Activated naive CD8-positive, alpha-beta T cell treated with anti-CD3 and anti-CD28 coated beads for 36 hours (primary cell): ENCODE results near the gene VTCN1. TPM values are rescaled to one million over a fixed set of nuclear protein-coding genes. Genes with fewer than 3 reads are reported as not detected.

Experiments
- DNase-seq: peaks from one replicate; pipeline ENCODE4 v3.0.0; 2021
- H3K27ac Mint-ChIP-seq: one replicate; pipeline ENCODE4 v1.8.0; 2022; ENCODE audit warnings: mild to moderate bottlenecking, moderate library complexity, mixed read lengths
- H3K27me3 Mint-ChIP-seq: one replicate; pipeline ENCODE4 v1.8.0; 2022; ENCODE audit warnings: mild to moderate bottlenecking, mixed read lengths
- H3K36me3 Mint-ChIP-seq: one replicate; pipeline ENCODE4 v1.8.0; 2021; ENCODE audit warnings: mild to moderate bottlenecking, mixed read lengths
- H3K4me1 Mint-ChIP-seq: one replicate; pipeline ENCODE4 v1.8.0; 2021; ENCODE audit warnings: mixed read lengths
- H3K4me3 Mint-ChIP-seq: one replicate; pipeline ENCODE4 v1.8.0; 2022; ENCODE audit warnings: mild to moderate bottlenecking, moderate library complexity, mixed read lengths
- H3K9me3 Mint-ChIP-seq: one replicate; pipeline ENCODE4 v1.8.0; 2022; ENCODE audit warnings: mixed read lengths
- total RNA-seq, 2 experiments: library from RNA; stranded (reverse); gene quantifications; one replicate each; pipeline ENCODE4 v1.2.3, GENCODE V29; 2021

Gene VTCN1
- total RNA-seq, 2 experiments from 2014 or later: not detected

- no peak for DNase-seq
- Mint-ChIP-seq H3K27me3 (peaks cover 6% of the 10 kb centered on the region), H3K4me3 (no peak overlapping the region), H3K27ac (no peak overlapping the region), H3K9me3 (no peaks in the 10 kb centered on the region), H3K36me3 (no peaks in the 10 kb centered on the region), H3K4me1 (no peaks in the 10 kb centered on the region)
Observed at GRCh38 chr1:117183112-117183511, 27.6 kb downstream of the VTCN1 start.

GRCh38 chr1:117182319-117182718 lies 28.4 kb downstream of the VTCN1 start:
- no peak overlapping the region for H3K4me3 Mint-ChIP-seq
- H3K27ac Mint-ChIP-seq: no peak overlapping the region
- H3K4me1 Mint-ChIP-seq: no peaks in the 10 kb centered on the region
- no peak for DNase-seq
- no peaks in the 10 kb centered on the region for H3K9me3 Mint-ChIP-seq
- peaks cover 3% of the 10 kb centered on the region for H3K27me3 Mint-ChIP-seq
- H3K36me3 Mint-ChIP-seq: no peaks in the 10 kb centered on the region

GRCh38 chr1:117181630-117182041 lies 29.1 kb downstream of the VTCN1 start:
- no peaks in the 10 kb centered on the region for H3K36me3 Mint-ChIP-seq
- H3K4me3 Mint-ChIP-seq: no peak overlapping the region
- no peak for DNase-seq
- peaks cover 3% of the 10 kb centered on the region for H3K27me3 Mint-ChIP-seq
- no peaks in the 10 kb centered on the region for H3K9me3 Mint-ChIP-seq
- H3K27ac Mint-ChIP-seq: no peak overlapping the region
- no peaks in the 10 kb centered on the region for H3K4me1 Mint-ChIP-seq

GRCh38 chr1:117180147-117180967 lies 30.4 kb downstream of the VTCN1 start:
- no peaks in the 10 kb centered on the region for H3K36me3 Mint-ChIP-seq
- H3K27me3 Mint-ChIP-seq: no peaks in the 10 kb centered on the region
- no peaks in the 10 kb centered on the region for H3K4me1 Mint-ChIP-seq
- H3K27ac Mint-ChIP-seq: no peak overlapping the region
- H3K9me3 Mint-ChIP-seq: no peaks in the 10 kb centered on the region
- no peak for DNase-seq
- H3K4me3 Mint-ChIP-seq: no peak overlapping the region

GRCh38 chr1:117179471-117179870 lies 31.3 kb downstream of the VTCN1 start:
- H3K4me3 Mint-ChIP-seq: no peak overlapping the region
- DNase-seq: no peak
- no peaks in the 10 kb centered on the region for H3K9me3 Mint-ChIP-seq
- H3K27ac Mint-ChIP-seq: no peak overlapping the region
- H3K36me3 Mint-ChIP-seq: no peaks in the 10 kb centered on the region
- no peaks in the 10 kb centered on the region for H3K27me3 Mint-ChIP-seq
- H3K4me1 Mint-ChIP-seq: no peaks in the 10 kb centered on the region

- Mint-ChIP-seq H3K4me1 (no peaks in the 10 kb centered on the region), H3K4me3 (no peak overlapping the region), H3K9me3 (no peaks in the 10 kb centered on the region), H3K36me3 (no peaks in the 10 kb centered on the region), H3K27ac (no peak overlapping the region), H3K27me3 (no peaks in the 10 kb centered on the region)
- DNase-seq: no peak
Observed at GRCh38 chr1:117178756-117179155, 32.0 kb downstream of the VTCN1 start.

GRCh38 chr1:117177376-117177775 lies 33.4 kb downstream of the VTCN1 start:
- Mint-ChIP-seq H3K27ac (no peak overlapping the region), H3K9me3 (no peaks in the 10 kb centered on the region), H3K27me3 (no peaks in the 10 kb centered on the region), H3K4me3 (no peak overlapping the region), H3K36me3 (no peaks in the 10 kb centered on the region), H3K4me1 (no peaks in the 10 kb centered on the region)
- no peak for DNase-seq

- no peak overlapping the region for H3K27ac Mint-ChIP-seq
- H3K9me3 Mint-ChIP-seq: no peaks in the 10 kb centered on the region
- DNase-seq: no peak
- no peaks in the 10 kb centered on the region for H3K27me3 Mint-ChIP-seq
- no peaks in the 10 kb centered on the region for H3K4me1 Mint-ChIP-seq
- H3K36me3 Mint-ChIP-seq: no peaks in the 10 kb centered on the region
- H3K4me3 Mint-ChIP-seq: no peak overlapping the region
Observed at GRCh38 chr1:117176579-117176978, 34.1 kb downstream of the VTCN1 start.

- Mint-ChIP-seq H3K9me3 (no peaks in the 10 kb centered on the region), H3K4me3 (no peak overlapping the region), H3K27me3 (no peaks in the 10 kb centered on the region), H3K27ac (no peak overlapping the region), H3K4me1 (no peaks in the 10 kb centered on the region), H3K36me3 (no peaks in the 10 kb centered on the region)
- DNase-seq: no peak
Observed at GRCh38 chr1:117174851-117175250, 35.9 kb downstream of the VTCN1 start.

- Mint-ChIP-seq H3K27me3 (no peaks in the 10 kb centered on the region), H3K27ac (no peak overlapping the region), H3K9me3 (no peaks in the 10 kb centered on the region), H3K4me3 (no peak overlapping the region), H3K4me1 (no peaks in the 10 kb centered on the region), H3K36me3 (no peaks in the 10 kb centered on the region)
- no peak for DNase-seq
Observed at GRCh38 chr1:117173691-117174090, 37.0 kb downstream of the VTCN1 start.

- DNase-seq: no peak
- no peaks in the 10 kb centered on the region for H3K36me3 Mint-ChIP-seq
Observed at GRCh38 chr1:117173006-117173405, 37.7 kb downstream of the VTCN1 start.

GRCh38 chr1:117171900-117172511 lies 38.7 kb downstream of the VTCN1 start:
- Mint-ChIP-seq H3K27ac (no peak overlapping the region), H3K4me1 (peaks cover 6% of the 10 kb centered on the region), H3K4me3 (no peak overlapping the region), H3K27me3 (peaks cover 4% of the 10 kb centered on the region), H3K36me3 (no peaks in the 10 kb centered on the region), H3K9me3 (no peaks in the 10 kb centered on the region)
- DNase-seq: no peak

More at GRCh38 chr1:117173006-117173405, 37.7 kb downstream of the VTCN1 start:
- Mint-ChIP-seq H3K27me3 (peaks cover under 1% of the 10 kb centered on the region), H3K4me3 (no peak overlapping the region), H3K27ac (no peak overlapping the region), H3K9me3 (no peaks in the 10 kb centered on the region), H3K4me1 (no peaks in the 10 kb centered on the region)

GRCh38 chr1:117169871-117170596 lies 40.7 kb downstream of the VTCN1 start:
- H3K36me3 Mint-ChIP-seq: no peaks in the 10 kb centered on the region
- H3K9me3 Mint-ChIP-seq: no peaks in the 10 kb centered on the region
- H3K4me3 Mint-ChIP-seq: no peak overlapping the region
- no peak for DNase-seq
- peaks cover 6% of the 10 kb centered on the region for H3K4me1 Mint-ChIP-seq
- H3K27me3 Mint-ChIP-seq: peaks cover 10% of the 10 kb centered on the region
- no peak overlapping the region for H3K27ac Mint-ChIP-seq

- Mint-ChIP-seq H3K36me3 (no peaks in the 10 kb centered on the region), H3K4me3 (no peak overlapping the region), H3K4me1 (peaks cover 6% of the 10 kb centered on the region), H3K27ac (no peak overlapping the region), H3K27me3 (peaks cover 20% of the 10 kb centered on the region), H3K9me3 (no peaks in the 10 kb centered on the region)
- DNase-seq: no peak
Observed at GRCh38 chr1:117167402-117167801, 43.3 kb downstream of the VTCN1 start.

GRCh38 chr1:117166076-117166475 lies 44.7 kb downstream of the VTCN1 start:
- Mint-ChIP-seq H3K9me3 (no peaks in the 10 kb centered on the region), H3K4me3 (no peak overlapping the region), H3K36me3 (no peaks in the 10 kb centered on the region), H3K4me1 (peaks cover 6% of the 10 kb centered on the region), H3K27ac (no peak overlapping the region), H3K27me3 (peaks cover 22% of the 10 kb centered on the region)
- DNase-seq: no peak
